ENCODE data around the gene CLDN16.
A peak's percentile ranks its signal among the peaks of the same experiment; 100 is the strongest.

The CLDN16 gene

GRCh38 chr3:190446573-190447279, 58.8 kb downstream of the CLDN16 start:
- no peaks in the 10 kb centered on the region for H3K36me3 ChIP-seq (ENCODE audit: control insufficient read depth in 4 of 4, insufficient read depth in 4 of 4, low read length in 3 of 4)
- no peaks in the 10 kb centered on the region for H3K9me3 ChIP-seq (ENCODE audit: control extremely low read depth in 1 of 5, control insufficient read depth in 4 of 5, insufficient read depth in 2 of 5, low read depth in 1 of 5, low read length in 4 of 5)
- H3K27me3 ChIP-seq (replicated peaks in 2 of 5; ENCODE audit: control insufficient read depth in 4 of 5, insufficient read depth in 5 of 5, low read length in 4 of 5) = peaks cover 0 to 43% (median 7%) of the 10 kb centered on the region in 5 experiments
- WGBS (ENCODE audit: insufficient coverage) = no CpG with 5 or more reads among the region's 6 CpGs
- CTCF ChIA-PET = interaction anchor here (1.3 kb wide), 1 partner anchor 13 kb away, joined by 5 read pairs; no protein-coding TSS in a partner anchor
- no peak overlapping the region for H3K27ac ChIP-seq (ENCODE audit: insufficient read depth in 1 of 2, low read depth in 1 of 2, low read length in 2 of 2, poor library complexity in 1 of 2, severe bottlenecking in 2 of 2)
- peaks cover 8 to 12% (median 10%) of the 10 kb centered on the region in 4 experiments for H3K4me1 ChIP-seq (ENCODE audit: control extremely low read depth in 1 of 4, control insufficient read depth in 4 of 4, insufficient read depth in 4 of 4, low read length in 3 of 4)
- peak overlapping the region in 1 of 7 experiments; percentile 11 for H3K4me3 ChIP-seq (ENCODE audit: control insufficient read depth in 1 of 7, extremely low read depth in 1 of 7, insufficient read depth in 4 of 7, low read depth in 2 of 7, low read length in 6 of 7)
- peak; percentile 29 to 67 (median 59) for DNase-seq
- POLR2A ChIA-PET = no interaction called here

- H3K27ac ChIP-seq (ENCODE audit: insufficient read depth in 1 of 2, low read depth in 1 of 2, low read length in 2 of 2, poor library complexity in 1 of 2, severe bottlenecking in 2 of 2) = no peak overlapping the region
- H3K27me3 ChIP-seq (replicated peaks in 2 of 5; ENCODE audit: control insufficient read depth in 4 of 5, insufficient read depth in 5 of 5, low read length in 4 of 5) = peaks cover 0 to 45% (median 10%) of the 10 kb centered on the region in 5 experiments
- no peaks in the 10 kb centered on the region for H3K36me3 ChIP-seq (ENCODE audit: control insufficient read depth in 4 of 4, insufficient read depth in 4 of 4, low read length in 3 of 4)
- no peaks in the 10 kb centered on the region for H3K9me3 ChIP-seq (ENCODE audit: control extremely low read depth in 1 of 5, control insufficient read depth in 4 of 5, insufficient read depth in 2 of 5, low read depth in 1 of 5, low read length in 4 of 5)
- no peak for DNase-seq
- peaks cover 8 to 12% (median 10%) of the 10 kb centered on the region in 4 experiments for H3K4me1 ChIP-seq (ENCODE audit: control extremely low read depth in 1 of 4, control insufficient read depth in 4 of 4, insufficient read depth in 4 of 4, low read length in 3 of 4)
- ChIA-PET POLR2A (no interaction called here), CTCF (interaction anchor here (0.6 kb wide), 1 partner anchor 219 kb away, joined by 3 read pairs; no protein-coding TSS in a partner anchor)
- 100% methylated on average over 1 of the region's 2 CpGs for WGBS (ENCODE audit: insufficient coverage)
- no peak overlapping the region for H3K4me3 ChIP-seq (ENCODE audit: control insufficient read depth in 1 of 7, extremely low read depth in 1 of 7, insufficient read depth in 4 of 7, low read depth in 2 of 7, low read length in 6 of 7)
Measured at GRCh38 chr3:190448256-190448655, 60.3 kb downstream of the CLDN16 start.

GRCh38 chr3:190449801-190450200, 61.8 kb downstream of the CLDN16 start, which contains the start of gene TMEM207:
TSS of gene TMEM207 (minus strand) at chr3:190449901. CDS start at chr3:190449809, 92 bp downstream.
- Histone ChIP-seq H3K27ac (ENCODE audit: insufficient read depth in 1 of 2, low read depth in 1 of 2, low read length in 2 of 2, poor library complexity in 1 of 2, severe bottlenecking in 2 of 2) (no peak within 1 kb of the TSS), H3K27me3 (replicated peaks in 2 of 5; ENCODE audit: control insufficient read depth in 4 of 5, insufficient read depth in 5 of 5, low read length in 4 of 5) (peaks cover 0 to 48% (median 10%) of the 10 kb centered on the region in 5 experiments), H3K9me3 (ENCODE audit: control extremely low read depth in 1 of 5, control insufficient read depth in 4 of 5, insufficient read depth in 2 of 5, low read depth in 1 of 5, low read length in 4 of 5) (peaks cover 0 to 2% (median 0%) of the 10 kb centered on the region in 5 experiments), H3K4me1 (ENCODE audit: control extremely low read depth in 1 of 4, control insufficient read depth in 4 of 4, insufficient read depth in 4 of 4, low read length in 3 of 4) (peaks cover 8 to 12% (median 10%) of the 10 kb centered on the region in 4 experiments), H3K4me3 (ENCODE audit: control insufficient read depth in 1 of 7, extremely low read depth in 1 of 7, insufficient read depth in 4 of 7, low read depth in 2 of 7, low read length in 6 of 7) (no peak within 1 kb of the TSS), H3K36me3 (ENCODE audit: control insufficient read depth in 4 of 4, insufficient read depth in 4 of 4, low read length in 3 of 4) (no peaks in the 10 kb centered on the region)
- no peak for DNase-seq
- WGBS (ENCODE audit: insufficient coverage) = 100% methylated on average over 1 of the region's 1 CpG
- CTCF ChIA-PET = no interaction called here
- POLR2A ChIA-PET = no interaction called here

- Histone ChIP-seq H3K36me3 (ENCODE audit: control insufficient read depth in 4 of 4, insufficient read depth in 4 of 4, low read length in 3 of 4) (no peaks in the 10 kb centered on the region), H3K4me1 (ENCODE audit: control extremely low read depth in 1 of 4, control insufficient read depth in 4 of 4, insufficient read depth in 4 of 4, low read length in 3 of 4) (no peaks in the 10 kb centered on the region), H3K27ac (ENCODE audit: insufficient read depth in 1 of 2, low read depth in 1 of 2, low read length in 2 of 2, poor library complexity in 1 of 2, severe bottlenecking in 2 of 2) (no peak overlapping the region), H3K27me3 (replicated peaks in 2 of 5; ENCODE audit: control insufficient read depth in 4 of 5, insufficient read depth in 5 of 5, low read length in 4 of 5) (peaks cover 0 to 60% (median 20%) of the 10 kb centered on the region in 5 experiments), H3K9me3 (ENCODE audit: control extremely low read depth in 1 of 5, control insufficient read depth in 4 of 5, insufficient read depth in 2 of 5, low read depth in 1 of 5, low read length in 4 of 5) (peaks cover 0 to 6% (median 0%) of the 10 kb centered on the region in 5 experiments), H3K4me3 (ENCODE audit: control insufficient read depth in 1 of 7, extremely low read depth in 1 of 7, insufficient read depth in 4 of 7, low read depth in 2 of 7, low read length in 6 of 7) (no peak overlapping the region)
- ChIA-PET CTCF (interaction anchor here (0.6 to 1.4 kb wide), 3 partner anchors 15 to 71 kb away, joined by 3 read pairs; no protein-coding TSS in a partner anchor), POLR2A (no interaction called here)
- no CpG with 5 or more reads among the region's 2 CpGs for WGBS (ENCODE audit: insufficient coverage)
- DNase-seq = no peak
Measured at GRCh38 chr3:190455828-190456227, 67.9 kb downstream of the CLDN16 start.

- DNase-seq = no peak
- WGBS (ENCODE audit: insufficient coverage) = 92% methylated on average over 1 of the region's 1 CpG
- CTCF ChIA-PET = interaction anchor here (1.4 kb wide), 1 partner anchor 72 kb away, joined by 3 read pairs; no protein-coding TSS in a partner anchor
- no peaks in the 10 kb centered on the region for H3K36me3 ChIP-seq (ENCODE audit: control insufficient read depth in 4 of 4, insufficient read depth in 4 of 4, low read length in 3 of 4)
- H3K4me1 ChIP-seq (ENCODE audit: control extremely low read depth in 1 of 4, control insufficient read depth in 4 of 4, insufficient read depth in 4 of 4, low read length in 3 of 4) = no peaks in the 10 kb centered on the region
- POLR2A ChIA-PET = no interaction called here
- no peak overlapping the region for H3K27ac ChIP-seq (ENCODE audit: insufficient read depth in 1 of 2, low read depth in 1 of 2, low read length in 2 of 2, poor library complexity in 1 of 2, severe bottlenecking in 2 of 2)
- peaks cover 0 to 6% (median 0%) of the 10 kb centered on the region in 5 experiments for H3K9me3 ChIP-seq (ENCODE audit: control extremely low read depth in 1 of 5, control insufficient read depth in 4 of 5, insufficient read depth in 2 of 5, low read depth in 1 of 5, low read length in 4 of 5)
- no peak overlapping the region for H3K4me3 ChIP-seq (ENCODE audit: control insufficient read depth in 1 of 7, extremely low read depth in 1 of 7, insufficient read depth in 4 of 7, low read depth in 2 of 7, low read length in 6 of 7)
- H3K27me3 ChIP-seq (replicated peaks in 2 of 5; ENCODE audit: control insufficient read depth in 4 of 5, insufficient read depth in 5 of 5, low read length in 4 of 5) = peaks cover 0 to 58% (median 18%) of the 10 kb centered on the region in 5 experiments
Measured at GRCh38 chr3:190456770-190457169, 68.8 kb downstream of the CLDN16 start.

GRCh38 chr3:190458040-190458439, 70.1 kb downstream of the CLDN16 start:
- H3K4me3 ChIP-seq (ENCODE audit: control insufficient read depth in 1 of 7, extremely low read depth in 1 of 7, insufficient read depth in 4 of 7, low read depth in 2 of 7, low read length in 6 of 7) = no peak overlapping the region
- POLR2A ChIA-PET = no interaction called here
- no peaks in the 10 kb centered on the region for H3K36me3 ChIP-seq (ENCODE audit: control insufficient read depth in 4 of 4, insufficient read depth in 4 of 4, low read length in 3 of 4)
- 64% methylated on average over 1 of the region's 2 CpGs for WGBS (ENCODE audit: insufficient coverage)
- no peaks in the 10 kb centered on the region for H3K4me1 ChIP-seq (ENCODE audit: control extremely low read depth in 1 of 4, control insufficient read depth in 4 of 4, insufficient read depth in 4 of 4, low read length in 3 of 4)
- peaks cover 0 to 61% (median 13%) of the 10 kb centered on the region in 5 experiments for H3K27me3 ChIP-seq (replicated peaks in 2 of 5; ENCODE audit: control insufficient read depth in 4 of 5, insufficient read depth in 5 of 5, low read length in 4 of 5)
- DNase-seq = peak in 1 of 3 donors; percentile 7
- no peak overlapping the region for H3K27ac ChIP-seq (ENCODE audit: insufficient read depth in 1 of 2, low read depth in 1 of 2, low read length in 2 of 2, poor library complexity in 1 of 2, severe bottlenecking in 2 of 2)
- peaks cover 0 to 6% (median 0%) of the 10 kb centered on the region in 5 experiments for H3K9me3 ChIP-seq (ENCODE audit: control extremely low read depth in 1 of 5, control insufficient read depth in 4 of 5, insufficient read depth in 2 of 5, low read depth in 1 of 5, low read length in 4 of 5)
- CTCF ChIA-PET = no interaction called here
